Sigmoid colon (tissue), 7 donors: ENCODE data around the gene TENT5C. TPM values are rescaled to one million over a fixed set of nuclear protein-coding genes. Genes with fewer than 3 reads are reported as not detected.

Experiments used
- DNase-seq: peaks from one replicate; pipeline ENCODE4 v3.0.0-alpha.2; 2019
- H3K27ac ChIP-seq, 4 donors: fragments of 200-600 bp; sonication (generic); one replicate each; pipeline ENCODE4 v1.5.1; 2016 to 2019; ENCODE audit warnings: mild to moderate bottlenecking in 1 of 4
- H3K27me3 ChIP-seq, 3 donors: fragments of 200-600 bp; sonication (generic); one replicate each; pipeline ENCODE4 v1.5.1; 2019; ENCODE audit warnings: mild to moderate bottlenecking in 1 of 3
- H3K36me3 ChIP-seq, 4 donors: fragments of 200-600 bp; sonication (generic); one replicate each; pipeline ENCODE4 v1.5.1; 2016 to 2019
- H3K4me1 ChIP-seq, 4 donors: fragments of 200-600 bp; sonication (generic); one replicate each; pipeline ENCODE4 v1.5.1; 2017 to 2019
- H3K4me3 ChIP-seq, 4 donors: fragments of 200-600 bp; sonication (generic); one replicate each; pipeline ENCODE4 v1.5.1; 2017 to 2019; ENCODE audit warnings: mild to moderate bottlenecking in 2 of 4, moderate library complexity in 1 of 4
- H3K9me3 ChIP-seq, 4 donors: fragments of 200-600 bp in 3 of 4; sonication (generic) in 3 of 4; one replicate each; pipeline versions ENCODE4 v1.5.1 to v1.6.1; 2013 to 2019
- EP300 ChIP-seq, 4 donors: sonication (generic); formaldehyde crosslinking; IDR thresholded peaks; one replicate each; pipeline ENCODE4 v1.6.1; 2017; ENCODE audit warnings: antibody characterized with exemption in 4 of 4
- POLR2A ChIP-seq, 2 donors: fragments of 450-650 bp; IDR thresholded peaks; one replicate each; pipeline ENCODE4 v1.6.1; 2016; ENCODE audit warnings: antibody characterized with exemption in 2 of 2, mild to moderate bottlenecking in 2 of 2, moderate library complexity in 2 of 2
- POLR2AphosphoS5 ChIP-seq, 4 donors: sonication (generic); formaldehyde crosslinking; IDR thresholded peaks; one replicate each; pipeline ENCODE4 v1.6.1; 2017; ENCODE audit warnings: antibody characterized with exemption in 4 of 4
- WGBS, 2 donors: extraction: QIAGEN DNeasy Blood & Tissue Kit; methylation state at CpG; one replicate each; pipeline ENCODE4 v1.1.7; 2013; 5-methylcytosine and 5-hydroxymethylcytosine counted together
- intact Hi-C: fragments of 100-400 bp; cut with DNase I; formaldehyde crosslinking; loops from one replicate; pipeline ENCODE4 v1.15.1; 2023
- polyA plus RNA-seq, 3 donors: library from polyadenylated mRNA; stranded (reverse); fragments of 200-250 nt; gene quantifications; one replicate each; pipeline ENCODE4 v1.2.3, GENCODE V29; 2013
- total RNA-seq, 4 donors: library from RNA; depleted of rRNA; stranded (reverse); fragments of >200 nt; gene quantifications; one replicate each; pipeline ENCODE4 v1.1.0, GENCODE V29; 2016
- TF ChIP-seq, protein P1 (sequence below), 4 experiments: fragments of 450-650 bp in 3 of 4; fragments of 200-600 bp in 1 of 4; IDR thresholded peaks; one replicate each; pipeline ENCODE4 v1.5.1; 2016 to 2019; ENCODE audit warnings: antibody characterized with exemption in 4 of 4, mild to moderate bottlenecking in 3 of 4, moderate library complexity in 2 of 4
- donor health status: healthy with polysubstance abuse.
- donor health status: Bipolar disorder and iron deficiency.
- donor health status: healthy.

TENT5C gene
- total and polyA plus RNA-seq, 7 donors: 2.8 to 10.3 (median 5.6) TPM

DNA sequence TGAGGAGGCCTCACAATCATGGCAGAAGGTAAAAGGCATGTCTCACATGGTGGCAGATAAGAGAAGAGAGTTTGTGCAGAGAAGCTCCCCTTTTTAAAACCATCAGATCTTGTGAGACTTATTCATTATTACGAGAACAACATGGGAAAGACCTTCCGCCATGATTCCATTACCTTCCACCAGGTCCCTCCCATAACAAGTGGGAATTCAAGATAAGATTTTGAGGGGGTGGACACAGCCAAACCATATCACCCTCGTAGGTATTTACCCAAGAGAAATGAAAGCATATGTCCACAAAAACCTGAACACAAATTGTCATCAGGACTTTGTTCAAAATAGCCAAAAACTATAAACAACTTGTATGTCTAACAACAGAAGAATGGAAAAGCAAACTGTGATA lies 45.9 kb upstream of the TENT5C start:
- Histone ChIP-seq H3K27ac (no peak overlapping the region), H3K9me3 (no peaks in the 10 kb centered on the region), H3K4me1 (no peaks in the 10 kb centered on the region), H3K36me3 (no peaks in the 10 kb centered on the region), H3K27me3 (no peaks in the 10 kb centered on the region), H3K4me3 (no peak overlapping the region)
- intact Hi-C loops: no loop called here
- 86% methylated on average over 3 of the region's 3 CpGs for WGBS, 2 donors
- no peak for DNase-seq
- TF ChIP-seq POLR2AphosphoS5 (IDR thresholded peaks at IDR 0.05): no peak
- TF ChIP-seq EP300 (IDR thresholded peaks at IDR 0.05): no peak
- TF ChIP-seq, protein P1, sequence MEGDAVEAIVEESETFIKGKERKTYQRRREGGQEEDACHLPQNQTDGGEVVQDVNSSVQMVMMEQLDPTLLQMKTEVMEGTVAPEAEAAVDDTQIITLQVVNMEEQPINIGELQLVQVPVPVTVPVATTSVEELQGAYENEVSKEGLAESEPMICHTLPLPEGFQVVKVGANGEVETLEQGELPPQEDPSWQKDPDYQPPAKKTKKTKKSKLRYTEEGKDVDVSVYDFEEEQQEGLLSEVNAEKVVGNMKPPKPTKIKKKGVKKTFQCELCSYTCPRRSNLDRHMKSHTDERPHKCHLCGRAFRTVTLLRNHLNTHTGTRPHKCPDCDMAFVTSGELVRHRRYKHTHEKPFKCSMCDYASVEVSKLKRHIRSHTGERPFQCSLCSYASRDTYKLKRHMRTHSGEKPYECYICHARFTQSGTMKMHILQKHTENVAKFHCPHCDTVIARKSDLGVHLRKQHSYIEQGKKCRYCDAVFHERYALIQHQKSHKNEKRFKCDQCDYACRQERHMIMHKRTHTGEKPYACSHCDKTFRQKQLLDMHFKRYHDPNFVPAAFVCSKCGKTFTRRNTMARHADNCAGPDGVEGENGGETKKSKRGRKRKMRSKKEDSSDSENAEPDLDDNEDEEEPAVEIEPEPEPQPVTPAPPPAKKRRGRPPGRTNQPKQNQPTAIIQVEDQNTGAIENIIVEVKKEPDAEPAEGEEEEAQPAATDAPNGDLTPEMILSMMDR (IDR thresholded peaks at IDR 0.05): no peak
- no peak for TF ChIP-seq POLR2A (IDR thresholded peaks at IDR 0.05)

DNA sequence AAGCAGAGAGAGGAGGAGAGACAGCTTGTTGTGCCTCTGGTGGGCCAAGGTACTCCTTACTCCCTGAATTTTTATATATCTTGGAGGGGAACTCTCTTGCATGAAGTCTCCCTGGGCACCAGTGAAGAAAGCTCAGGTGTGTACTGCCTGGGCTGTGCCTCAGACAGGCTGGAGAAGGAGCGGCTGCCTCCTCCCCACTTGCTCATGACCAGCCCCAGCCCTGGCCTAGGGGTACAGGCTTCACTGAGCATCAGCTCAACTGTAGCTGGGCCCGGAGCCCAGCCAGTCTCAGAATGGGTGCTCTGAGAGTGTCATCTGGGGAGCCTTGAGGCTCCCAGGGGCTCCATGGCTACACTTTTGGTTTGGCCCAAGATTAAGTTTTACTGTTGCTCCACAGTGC lies 44.8 kb upstream of the TENT5C start:
- no peak overlapping the region for H3K27ac ChIP-seq
- 95% methylated on average over 2 of the region's 2 CpGs for WGBS, 2 donors
- no peak overlapping the region for H3K4me3 ChIP-seq
- H3K36me3 ChIP-seq: no peaks in the 10 kb centered on the region
- no peaks in the 10 kb centered on the region for H3K9me3 ChIP-seq
- no peaks in the 10 kb centered on the region for H3K4me1 ChIP-seq
- TF ChIP-seq POLR2A (IDR thresholded peaks at IDR 0.05) (no peak), EP300 (IDR thresholded peaks at IDR 0.05) (no peak), POLR2AphosphoS5 (IDR thresholded peaks at IDR 0.05) (no peak)
- TF ChIP-seq, protein P1 (IDR thresholded peaks at IDR 0.05): no peak
- intact Hi-C loops: no loop called here
- no peak for DNase-seq
- H3K27me3 ChIP-seq: no peaks in the 10 kb centered on the region

DNA sequence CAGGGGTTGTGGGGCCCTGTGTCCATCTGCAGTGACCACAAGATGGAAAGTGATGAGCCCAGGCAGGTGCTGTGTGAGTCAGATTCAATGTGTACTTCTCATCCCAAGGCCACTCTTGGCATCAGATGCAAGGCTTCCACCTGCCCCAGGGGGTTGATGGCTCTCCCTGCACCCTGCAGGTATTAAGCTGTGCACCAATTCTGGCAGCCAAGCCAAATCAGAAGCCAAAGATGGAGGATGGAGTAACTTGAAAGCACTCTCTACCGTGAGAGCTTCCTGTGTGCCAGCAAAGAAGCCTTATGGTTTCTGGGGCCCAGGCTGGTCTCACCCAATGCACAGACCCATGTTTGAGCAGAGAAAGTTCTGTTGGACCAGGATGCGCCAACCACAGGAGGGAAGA lies 44.3 kb upstream of the TENT5C start:
- Histone ChIP-seq H3K4me1 (no peaks in the 10 kb centered on the region), H3K4me3 (no peak overlapping the region), H3K27ac (no peak overlapping the region), H3K9me3 (no peaks in the 10 kb centered on the region), H3K36me3 (no peaks in the 10 kb centered on the region), H3K27me3 (no peaks in the 10 kb centered on the region)
- no peak for TF ChIP-seq POLR2AphosphoS5 (IDR thresholded peaks at IDR 0.05)
- TF ChIP-seq EP300 (IDR thresholded peaks at IDR 0.05): no peak
- no peak for TF ChIP-seq POLR2A (IDR thresholded peaks at IDR 0.05)
- TF ChIP-seq, protein P1 (IDR thresholded peaks at IDR 0.05): no peak
- intact Hi-C loops: no loop called here
- no peak for DNase-seq
- 95 to 98% methylated on average over 2 of the region's 2 CpGs for WGBS, 2 donors

DNA sequence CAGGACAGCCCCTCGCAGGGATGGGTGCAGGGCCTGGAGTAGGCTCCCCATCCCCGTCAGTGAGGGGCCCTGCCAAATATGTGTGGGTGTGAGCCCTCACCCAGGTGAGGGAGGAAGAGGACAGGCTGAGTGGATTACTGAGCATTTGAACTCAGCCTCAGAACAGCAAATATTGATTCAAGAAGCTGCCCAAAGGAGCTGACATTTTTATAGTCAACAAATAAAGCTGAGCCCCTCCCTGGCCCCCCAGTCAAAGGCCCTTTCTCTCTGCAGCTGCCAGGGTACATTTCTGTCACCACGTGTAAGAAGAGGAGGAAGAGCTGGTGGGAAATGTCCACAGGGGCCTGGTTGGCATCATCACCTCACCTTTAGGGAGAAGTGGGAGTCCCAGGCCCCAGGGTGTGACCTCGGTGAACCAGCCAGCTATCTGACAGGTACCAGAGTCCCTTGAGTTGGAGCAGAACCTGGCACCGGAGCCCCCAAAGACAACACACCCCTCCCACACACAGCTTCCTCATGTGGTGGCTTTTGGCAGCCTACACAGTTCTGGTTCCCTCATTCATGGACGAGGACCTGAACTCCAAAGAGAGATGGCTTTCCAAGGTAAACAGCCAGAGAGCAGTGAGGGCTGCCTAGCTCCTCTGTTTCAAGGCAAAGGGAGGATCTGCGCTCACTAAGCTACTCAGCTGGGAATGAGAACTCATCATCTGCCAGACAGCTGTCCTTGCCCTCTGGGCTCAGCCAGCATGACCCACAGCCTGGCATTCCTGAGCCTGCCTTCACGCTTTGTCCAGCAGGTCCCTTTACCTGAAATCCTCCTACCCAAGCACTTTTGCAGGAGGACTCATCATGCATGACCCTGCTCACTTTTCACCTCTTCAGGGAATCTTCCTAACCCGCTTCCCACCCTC lies 43.0 kb upstream of the TENT5C start:
- TF ChIP-seq POLR2A (IDR thresholded peaks at IDR 0.05) (no peak), EP300 (IDR thresholded peaks at IDR 0.05) (no peak), POLR2AphosphoS5 (IDR thresholded peaks at IDR 0.05) (no peak)
- TF ChIP-seq, protein P1 (IDR thresholded peaks at IDR 0.05): no peak
- Histone ChIP-seq H3K4me3 (no peak overlapping the region), H3K27me3 (no peaks in the 10 kb centered on the region), H3K4me1 (no peaks in the 10 kb centered on the region), H3K36me3 (no peaks in the 10 kb centered on the region), H3K27ac (no peak overlapping the region), H3K9me3 (no peaks in the 10 kb centered on the region)
- intact Hi-C loops: no loop called here
- DNase-seq: no peak
- 31 to 66% methylated on average over 9 of the region's 9 CpGs for WGBS, 2 donors
